A673 (cell line): ENCODE data around the gene LRP11. TPM values are rescaled to one million over a fixed set of nuclear protein-coding genes. Genes with fewer than 3 reads are reported as not detected.

Experiments
- BruUV-seq: library from RNA; stranded (reverse); fragments of 400-500 nt; replicated peaks from 2 replicates; lab custom pipeline; 2021; lab: Mats Ljungman, UMichigan
- CTCF ChIA-PET: fragments of 300-600 bp; sonication (Branson Sonifier 250); formaldehyde crosslinking; loops from one replicate; lab custom pipeline; 2022; ENCODE audit warnings: antibody characterized with exemption; lab: Charles Lee
- POLR2A ChIA-PET: fragments of 300-600 bp; sonication (Branson Sonifier 250); formaldehyde crosslinking; loops from one replicate; lab custom pipeline; 2022; ENCODE audit warnings: antibody characterized with exemption; ENCODE audit not compliant: low non-redundant PET; lab: Charles Lee
- DNase-seq: peaks from one replicate; pipeline ENCODE4 v3.0.0-alpha.2; 2015; ENCODE audit warnings: low spot score
- H3K27ac ChIP-seq: fragments of 200-600 bp; sonication (generic); 2 replicates; pipeline ENCODE4 v1.5.1; 2016; ENCODE audit warnings: mixed run types, low read depth, mild to moderate bottlenecking, mixed read lengths, antibody characterized with exemption, low read length; ENCODE audit not compliant: poor library complexity, severe bottlenecking
- H3K27me3 ChIP-seq: fragments of 200-600 bp; sonication (generic); replicated peaks from 2 replicates; pipeline ENCODE4 v1.6.1; 2017; ENCODE audit warnings: mixed run types, low read depth, mild to moderate bottlenecking, mixed read lengths, antibody characterized with exemption, low read length; ENCODE audit not compliant: insufficient read depth, poor library complexity
- H3K36me3 ChIP-seq: fragments of 200-600 bp; sonication (generic); 2 replicates; pipeline ENCODE4 v1.6.1; 2016; ENCODE audit warnings: mixed run types, mild to moderate bottlenecking, mixed read lengths, antibody characterized with exemption, low read length; ENCODE audit not compliant: insufficient read depth, poor library complexity, severe bottlenecking
- H3K4me1 ChIP-seq: fragments of 200-600 bp; sonication (generic); 2 replicates; pipeline ENCODE4 v1.6.1; 2017; ENCODE audit warnings: mixed run types, mild to moderate bottlenecking, mixed read lengths, antibody characterized with exemption, low read length; ENCODE audit not compliant: insufficient read depth, poor library complexity, severe bottlenecking
- H3K4me3 ChIP-seq: fragments of 200-600 bp; sonication (generic); 2 replicates; pipeline ENCODE4 v1.5.1; 2016; ENCODE audit warnings: low read depth, mixed run types, mild to moderate bottlenecking, mixed read lengths, low read length; ENCODE audit not compliant: poor library complexity, severe bottlenecking
- H3K9me3 ChIP-seq: fragments of 200-600 bp; sonication (generic); 2 replicates; pipeline ENCODE4 v1.6.1; 2016; ENCODE audit warnings: mixed run types, low read depth, mild to moderate bottlenecking, mixed read lengths, antibody characterized with exemption, low read length; ENCODE audit not compliant: poor library complexity, severe bottlenecking
- CTCF ChIP-seq: fragments of 300-800, 200-600 bp; sonication (generic); conservative IDR thresholded peaks from 2 replicates; pipeline ENCODE4 v1.5.1; 2017; ENCODE audit warnings: low read depth, mild to moderate bottlenecking, antibody characterized with exemption, low read length, moderate library complexity, mixed read lengths
- EZH2 ChIP-seq: fragments of 200-600 bp; sonication (generic); IDR thresholded peaks from 2 replicates; pipeline ENCODE4 v1.6.1; 2017; ENCODE audit warnings: borderline replicate concordance, low read depth, mild to moderate bottlenecking, mixed read lengths, antibody characterized with exemption, low read length; ENCODE audit not compliant: poor library complexity, severe bottlenecking
- intact Hi-C: fragments of 100-400 bp; cut with micrococcal nuclease; formaldehyde crosslinking; loops from one replicate; pipeline ENCODE4 v1.10.0; 2022; ENCODE audit not compliant: unreplicated experiment
- total RNA-seq: library from RNA; stranded (reverse); gene quantifications from 2 replicates; pipeline ENCODE4 v1.2.3, GENCODE V29; 2021

Gene LRP11
- total RNA-seq, 1 experiment from 2014 or later = 56.1 TPM

GRCh38 chr6:149782337-149782736 lies 81.8 kb downstream of the LRP11 start:
- Histone ChIP-seq H3K27me3 (no peaks in the 10 kb centered on the region), H3K27ac (no peak overlapping the region), H3K4me1 (no peaks in the 10 kb centered on the region), H3K9me3 (no peaks in the 10 kb centered on the region), H3K4me3 (no peak overlapping the region), H3K36me3 (no peaks in the 10 kb centered on the region)
- ChIA-PET CTCF (no interaction called here), POLR2A (no interaction called here)
- no peak for DNase-seq
- no TSS peak for BruUV-seq
- intact Hi-C loops = no loop called here
- no peak for TF ChIP-seq CTCF
- no peak for TF ChIP-seq EZH2

- ChIA-PET CTCF (no interaction called here), POLR2A (no interaction called here)
- Histone ChIP-seq H3K4me3 (no peak overlapping the region), H3K27ac (no peak overlapping the region), H3K27me3 (no peaks in the 10 kb centered on the region), H3K4me1 (no peaks in the 10 kb centered on the region), H3K36me3 (peaks cover 3% of the 10 kb centered on the region), H3K9me3 (no peaks in the 10 kb centered on the region)
- DNase-seq = no peak
- BruUV-seq = no TSS peak
- intact Hi-C loops = no loop called here
- TF ChIP-seq CTCF (no peak), EZH2 (no peak)
Observed at GRCh38 chr6:149781715-149782114, 82.4 kb downstream of the LRP11 start.

GRCh38 chr6:149779644-149779963 lies 84.6 kb downstream of the LRP11 start:
- BruUV-seq = no TSS peak
- no peak overlapping the region for H3K27ac ChIP-seq
- peaks cover 6% of the 10 kb centered on the region for H3K36me3 ChIP-seq
- CTCF ChIA-PET = no interaction called here
- intact Hi-C loops = no loop called here
- POLR2A ChIA-PET = no interaction called here
- H3K9me3 ChIP-seq = no peaks in the 10 kb centered on the region
- no peak for DNase-seq
- no peaks in the 10 kb centered on the region for H3K27me3 ChIP-seq
- no peaks in the 10 kb centered on the region for H3K4me1 ChIP-seq
- no peak for TF ChIP-seq CTCF
- TF ChIP-seq EZH2 = no peak
- H3K4me3 ChIP-seq = no peak overlapping the region
